CD14-positive monocyte (primary cell): ENCODE results near the gene AAMP. TPM values are rescaled to one million over a fixed set of nuclear protein-coding genes. Genes with fewer than 3 reads are reported as not detected.

Source experiments
- DNase-seq, 3 donors: peaks; one replicate each; pipeline ENCODE4 v3.0.0-alpha.2; 2011 to 2022
- H2AFZ ChIP-seq: 2 replicates; pipeline ENCODE4 v1.6.0; 2012; ENCODE audit warnings: mild to moderate bottlenecking, low read depth, low read length, inconsistent platforms; ENCODE audit not compliant: insufficient read depth, poor library complexity, severe bottlenecking
- H3K27ac ChIP-seq, 2 donors: 1 replicate in 1 of 2; 2 replicates in 1 of 2; pipeline ENCODE4 v1.5.1; 2012 to 2013; ENCODE audit warnings: low read length in 2 of 2, control low read depth in 1 of 2, inconsistent platforms in 1 of 2, low read depth in 1 of 2, mild to moderate bottlenecking in 1 of 2
- H3K27me3 ChIP-seq, 2 donors: one replicate each; pipeline versions ENCODE4 v1.6.0 to v1.6.1; 2011 to 2013; ENCODE audit warnings: low read length in 2 of 2; ENCODE audit not compliant: control insufficient read depth in 2 of 2, insufficient read depth in 2 of 2
- H3K36me3 ChIP-seq, 2 donors: replicated peaks in 1 of 2; 1 replicate in 1 of 2; 2 replicates in 1 of 2; pipeline versions ENCODE4 v1.5.1 to v1.6.1; 2012 to 2013; ENCODE audit warnings: low read length in 2 of 2, control low read depth in 1 of 2, inconsistent platforms in 1 of 2, mild to moderate bottlenecking in 1 of 2; ENCODE audit not compliant: insufficient read depth in 2 of 2, control insufficient read depth in 1 of 2
- H3K4me1 ChIP-seq, 2 donors: 1 replicate in 1 of 2; 2 replicates in 1 of 2; pipeline versions ENCODE4 v1.5.1 to v1.6.1; 2012 to 2013; ENCODE audit warnings: low read length in 2 of 2, control low read depth in 1 of 2, inconsistent platforms in 1 of 2, mild to moderate bottlenecking in 1 of 2, moderate library complexity in 1 of 2; ENCODE audit not compliant: insufficient read depth in 2 of 2, control insufficient read depth in 1 of 2
- H3K4me2 ChIP-seq: replicated peaks from 2 replicates; pipeline ENCODE3; 2012; ENCODE audit warnings: low read length, moderate library complexity, mild to moderate bottlenecking; ENCODE audit not compliant: poor library complexity, severe bottlenecking; ENCODE audit errors: extremely low read depth
- H3K4me3 ChIP-seq, 3 experiments: fragments of 200-600 bp in 1 of 3; sonication (generic) in 1 of 3; replicated peaks in 1 of 3; 1 replicate in 2 of 3; 2 replicates in 1 of 3; pipeline ENCODE4 v1.5.1; 2011 to 2013; ENCODE audit warnings: low read length in 3 of 3, mild to moderate bottlenecking in 3 of 3, control low read depth in 2 of 3, low read depth in 2 of 3, inconsistent platforms in 1 of 3, moderate library complexity in 1 of 3
- H3K79me2 ChIP-seq: 2 replicates; pipeline ENCODE4 v1.6.0; 2012; ENCODE audit warnings: mild to moderate bottlenecking, control low read depth, inconsistent platforms, low read length, moderate library complexity; ENCODE audit not compliant: insufficient read depth
- H3K9ac ChIP-seq: 2 replicates; pipeline ENCODE4 v1.6.0; 2017; ENCODE audit warnings: low read length, mild to moderate bottlenecking; ENCODE audit not compliant: insufficient read depth, poor library complexity, severe bottlenecking
- H3K9me3 ChIP-seq, 2 donors: replicated peaks in 1 of 2; 1 replicate in 1 of 2; 2 replicates in 1 of 2; pipeline versions ENCODE4 v1.5.1 to v1.6.1; 2012 to 2013; ENCODE audit warnings: low read length in 2 of 2, control low read depth in 1 of 2; ENCODE audit not compliant: control insufficient read depth in 1 of 2, insufficient read depth in 1 of 2
- H4K20me1 ChIP-seq: 2 replicates; pipeline ENCODE4 v1.6.0; 2012; ENCODE audit warnings: mild to moderate bottlenecking, low read length, control low read depth, moderate library complexity; ENCODE audit not compliant: insufficient read depth
- H3K27ac Mint-ChIP-seq, 7 donors: one replicate each; pipeline ENCODE4 v1.8.0; 2020; ENCODE audit warnings: mild to moderate bottlenecking in 7 of 7, mixed read lengths in 7 of 7, moderate library complexity in 6 of 7, inconsistent platforms in 2 of 7
- H3K27me3 Mint-ChIP-seq, 3 donors: one replicate each; pipeline ENCODE4 v1.8.0; 2021 to 2022; ENCODE audit warnings: low read depth in 3 of 3, mild to moderate bottlenecking in 3 of 3, mixed read lengths in 3 of 3, moderate library complexity in 3 of 3, inconsistent platforms in 1 of 3
- H3K36me3 Mint-ChIP-seq, 2 donors: one replicate each; pipeline ENCODE4 v1.8.0; 2020; ENCODE audit warnings: mixed read lengths in 2 of 2, inconsistent platforms in 1 of 2, mild to moderate bottlenecking in 1 of 2
- H3K4me1 Mint-ChIP-seq: one replicate; pipeline ENCODE4 v1.8.0; 2020; ENCODE audit warnings: mild to moderate bottlenecking, mixed read lengths
- H3K4me3 Mint-ChIP-seq, 2 donors: one replicate each; pipeline ENCODE4 v1.8.0; 2020; ENCODE audit warnings: mild to moderate bottlenecking in 2 of 2, mixed read lengths in 2 of 2, moderate library complexity in 1 of 2
- H3K9me3 Mint-ChIP-seq, 7 donors: one replicate each; pipeline ENCODE4 v1.8.0; 2020 to 2022; ENCODE audit warnings: mixed read lengths in 7 of 7, mild to moderate bottlenecking in 6 of 7, moderate library complexity in 6 of 7, inconsistent platforms in 2 of 7
- CTCF ChIP-seq: fragments of 200-600 bp; IDR thresholded peaks from one replicate; pipeline ENCODE4 v1.8.0; 2022; ENCODE audit warnings: antibody characterized with exemption, mild to moderate bottlenecking
- WGBS: methylation state at CpG from one replicate; pipeline ENCODE4 v1.1.5; 2013; ENCODE audit warnings: missing lambda C conversion rate; ENCODE audit not compliant: insufficient coverage; 5-methylcytosine and 5-hydroxymethylcytosine counted together
- intact Hi-C, 2 donors: fragments of 100-400 bp; cut with micrococcal nuclease; formaldehyde crosslinking; loops; one replicate each; pipeline versions ENCODE4 v1.15.0 to v1.15.1; 2023
- polyA plus RNA-seq, 3 donors: library from polyadenylated mRNA; depleted of rRNA in 1 of 3; unstranded in 2 of 3; stranded (reverse) in 1 of 3; fragments of 300-500 nt in 2 of 3; fragments of >200 nt in 1 of 3; fragmentation: Illumina TruSeq in 2 of 3; gene quantifications; 1 replicate in 2 of 3; 2 replicates in 1 of 3; pipeline ENCODE4 v1.2.3, GENCODE V29; 2012 to 2021

Gene AAMP
- polyA plus RNA-seq, 3 donors: 90.8 to 108 (median 98.7) TPM

GRCh38 chr2:218216674-218217359 is 53.1 kb downstream of the AAMP start, which contains the start of gene ARPC2:
TSS of gene ARPC2 (plus strand) at chr2:218217189. CDS start at chr2:218217471, 282 bp downstream.
- peaks cover 0 to 3% (median 0%) of the 10 kb centered on the region in 7 donors for H3K9me3 Mint-ChIP-seq
- H3K27me3 ChIP-seq: no peaks in the 10 kb centered on the region
- H3K36me3 ChIP-seq: peaks cover 13 to 16% of the 10 kb centered on the region in 2 donors
- H3K9me3 ChIP-seq: no peaks in the 10 kb centered on the region
- intact Hi-C loops: loop anchor here (2.0 to 5.0 kb wide), 3 partner anchors 40 to 190 kb away; partner anchors contain the start of gene CTDSP1 (in 1 of the 2)
- H2AFZ ChIP-seq: peak within 1 kb of the TSS; percentile 91
- peak within 1 kb of the TSS; percentile 88 to 97 for H3K27ac ChIP-seq
- H3K4me3 Mint-ChIP-seq: peak within 1 kb of the TSS; percentile 91 to 95
- no peaks in the 10 kb centered on the region for H3K27me3 Mint-ChIP-seq
- peak; percentile 94 for DNase-seq
- H4K20me1 ChIP-seq: peaks cover 47% of the 10 kb centered on the region
- WGBS: under 1% methylated on average over 38 of the region's 60 CpGs
- H3K27ac Mint-ChIP-seq: peak within 1 kb of the TSS; percentile 96 to 100 (median 99)
- H3K4me2 ChIP-seq: peak within 1 kb of the TSS; percentile 93
- peak within 1 kb of the TSS; percentile 78 to 99 (median 99) for H3K4me3 ChIP-seq
- H3K4me1 Mint-ChIP-seq: peaks cover 50% of the 10 kb centered on the region
- H3K79me2 ChIP-seq: peaks cover 59% of the 10 kb centered on the region
- H3K4me1 ChIP-seq: peaks cover 50 to 60% of the 10 kb centered on the region in 2 donors
- no peak for TF ChIP-seq CTCF
- H3K36me3 Mint-ChIP-seq: peaks cover 21 to 23% of the 10 kb centered on the region in 2 donors
- peak within 1 kb of the TSS; percentile 99 for H3K9ac ChIP-seq

GRCh38 chr2:218216336-218216673 is 53.6 kb downstream of the AAMP start:
- Histone ChIP-seq H4K20me1 (peaks cover 42% of the 10 kb centered on the region), H3K4me2 (peak overlapping the region; percentile 93), H3K36me3 (peaks cover 8 to 11% of the 10 kb centered on the region in 2 donors), H3K27ac (peak overlapping the region; percentile 85 to 97), H3K79me2 (peaks cover 54% of the 10 kb centered on the region), H2AFZ (peak overlapping the region; percentile 91), H3K4me3 (peak overlapping the region; percentile 78 to 99 (median 99)), H3K4me1 (peaks cover 46 to 54% of the 10 kb centered on the region in 2 donors), H3K9ac (peak overlapping the region; percentile 99), H3K9me3 (no peaks in the 10 kb centered on the region), H3K27me3 (no peaks in the 10 kb centered on the region)
- Mint-ChIP-seq H3K9me3 (peaks cover 0 to 3% (median 0%) of the 10 kb centered on the region in 7 donors), H3K27ac (peak overlapping the region; percentile 96 to 100 (median 99)), H3K4me1 (peaks cover 45% of the 10 kb centered on the region), H3K4me3 (peak overlapping the region; percentile 91 to 95), H3K27me3 (no peaks in the 10 kb centered on the region), H3K36me3 (peaks cover 16 to 18% of the 10 kb centered on the region in 2 donors)
- intact Hi-C loops: loop anchor here (2.0 to 5.0 kb wide), 3 partner anchors 41 to 190 kb away; partner anchors contain the start of gene CTDSP1 (in 1 of the 2)
- no peak for DNase-seq
- TF ChIP-seq CTCF: no peak
- 94% methylated on average over 7 of the region's 9 CpGs for WGBS

Other genes starting within 250 kb of the AAMP start
- gene RUFY4, start 200.9 kb downstream of the AAMP start, polyA plus RNA-seq: 10 to 100 TPM in 1 of 3 donors, under 1 TPM in 2; 0.65 to 26.1 (median 0.68) TPM
- 10 to 100 TPM in 2 of 3 donors, 1 to 10 TPM in 1; 7.8 to 33.5 (median 14.0) TPM for gene CXCR2, start 144.1 kb downstream of the AAMP start, polyA plus RNA-seq
- 1 to 10 TPM in 1 of 3 donors, under 1 TPM in 2; 0.44 to 2.4 (median 0.59) TPM for gene CXCR1, start 103.2 kb downstream of the AAMP start, polyA plus RNA-seq
- 1,000 to 10,000 TPM in 2 of 3 donors, 100 to 1,000 TPM in 1; 640 to 1,227 (median 1,162) TPM for gene ARPC2, start 52.9 kb downstream of the AAMP start, polyA plus RNA-seq
- 100 to 1,000 TPM in 2 of 3 donors, 10 to 100 TPM in 1; 26.0 to 181 (median 143) TPM for gene GPBAR1, start 9.1 kb downstream of the AAMP start, polyA plus RNA-seq
- 10 to 100 TPM; 79.8 to 92.0 (median 88.2) TPM for gene PNKD, start 382 bp upstream of the AAMP start, polyA plus RNA-seq
- gene TMBIM1, start 22.4 kb upstream of the AAMP start, polyA plus RNA-seq: 100 to 1,000 TPM; 101 to 139 (median 129) TPM
- gene CATIP, start 86.7 kb upstream of the AAMP start, polyA plus RNA-seq: 1 to 10 TPM; 1.8 to 5.5 (median 2.9) TPM
- 1,000 to 10,000 TPM in 1 of 3 donors, 100 to 1,000 TPM in 2; 184 to 2,019 (median 352) TPM for gene SLC11A1, start 112.1 kb upstream of the AAMP start, polyA plus RNA-seq
- gene CTDSP1, start 129.7 kb upstream of the AAMP start, polyA plus RNA-seq: 100 to 1,000 TPM in 1 of 3 donors, 10 to 100 TPM in 2; 46.4 to 258 (median 49.9) TPM
- gene VIL1, start 149.0 kb upstream of the AAMP start, polyA plus RNA-seq: not detected